Measurements from ENCODE around the gene PALLD. TPM values are rescaled to one million over a fixed set of nuclear protein-coding genes. Genes with fewer than 3 reads are reported as not detected.

The PALLD gene
- total and polyA plus RNA-seq, 2 donors (not counting 3 experiments of a cell fraction or from before 2014, with no cell fraction given), result 13.4 to 48.2 TPM

DNA sequence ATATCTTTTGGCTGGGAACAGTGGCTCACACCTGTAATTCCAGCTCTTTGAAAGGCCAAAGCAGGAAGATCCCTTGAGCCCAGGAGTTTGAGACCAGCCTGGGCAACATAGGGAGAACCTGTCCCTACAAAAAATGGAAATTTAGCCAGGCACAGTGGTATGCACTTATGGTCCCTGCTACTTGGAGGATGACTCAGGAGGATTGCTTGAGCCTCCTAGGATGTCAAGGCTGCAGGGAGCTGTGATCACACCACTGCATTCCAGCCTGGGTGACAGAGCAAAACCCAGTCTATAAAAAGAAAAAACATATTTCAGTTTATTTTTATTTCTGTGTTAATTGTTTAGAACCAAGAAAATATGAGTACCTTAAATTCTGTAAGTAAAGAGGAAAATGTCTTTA lies 389.5 kb downstream of the PALLD start:
- no peaks in the 10 kb centered on the region for H4K20me1 ChIP-seq (replicated peaks; ENCODE audit: control insufficient read depth, extremely low read depth, insufficient read depth, low read length)
- ChIA-PET POLR2A (no interaction called here), CTCF (interaction anchor here (1.8 kb wide), 1 partner anchor 372 kb away, joined by 5 read pairs; no protein-coding TSS in a partner anchor)
- no peak overlapping the region for H3K9ac ChIP-seq (replicated peaks; ENCODE audit: extremely low read depth, insufficient read depth, low read length)
- FAIRE-seq, result no peak
- H3K36me3 ChIP-seq (ENCODE audit: control insufficient read depth in 2 of 2, extremely low read depth in 1 of 2, insufficient read depth in 2 of 2, low read length in 2 of 2), result peaks cover 3 to 10% of the 10 kb centered on the region in 2 experiments
- H3K4me1 ChIP-seq (ENCODE audit: control insufficient read depth, extremely low read depth, insufficient read depth, low read length), result no peaks in the 10 kb centered on the region
- dilution Hi-C loops (cut with MboI; ENCODE audit: extremely low pct_ligation_motif_present, low sequenced_read_pairs) (no loop called here), intact Hi-C loops (cut with micrococcal nuclease) (no loop called here)
- no TSS peak for BruUV-seq (replicated peaks)
- H3K27ac ChIP-seq (ENCODE audit: insufficient read depth, low read depth, low read length), result no peak overlapping the region
- H3K9me1 ChIP-seq (replicated peaks; ENCODE audit: control insufficient read depth, extremely low read depth, insufficient read depth, low read length), result no peaks in the 10 kb centered on the region
- no peak overlapping the region for H3K4me3 ChIP-seq (replicated peaks in 1 of 3; ENCODE audit: insufficient read depth in 1 of 3, low read depth in 1 of 3, low read length in 3 of 3)
- DNase-seq (ENCODE audit: low read depth, low spot score), result no peak
- no peak overlapping the region for H3K4me2 ChIP-seq (ENCODE audit: insufficient read depth, low read length)
- H3K27me3 ChIP-seq (ENCODE audit: control insufficient read depth in 2 of 2, insufficient read depth in 2 of 2, low read length in 2 of 2), result no peaks in the 10 kb centered on the region
- TF ChIP-seq FOS (IDR thresholded peaks at IDR 0.05; ENCODE audit: borderline replicate concordance, insufficient read depth, low read length), result no peak
- TF ChIP-seq POLR2AphosphoS5 (IDR thresholded peaks at IDR 0.05; ENCODE audit: insufficient read depth, low read depth, low read length), result no peak
- no peak for TF ChIP-seq MYC (IDR thresholded peaks at IDR 0.05; ENCODE audit: low read depth, low read length)
- no peak for TF ChIP-seq POLR2A (IDR thresholded peaks at IDR 0.05; ENCODE audit: low read depth, low read length)
- TF ChIP-seq EZH2 (IDR thresholded peaks at IDR 0.05; ENCODE audit: borderline replicate concordance, low read depth, low read length, severe bottlenecking), result no peak
- TF ChIP-seq JUN (IDR thresholded peaks at IDR 0.05; ENCODE audit: borderline replicate concordance, insufficient read depth, insufficient read length, low read depth), result no peak
- TF ChIP-seq, protein P1, sequence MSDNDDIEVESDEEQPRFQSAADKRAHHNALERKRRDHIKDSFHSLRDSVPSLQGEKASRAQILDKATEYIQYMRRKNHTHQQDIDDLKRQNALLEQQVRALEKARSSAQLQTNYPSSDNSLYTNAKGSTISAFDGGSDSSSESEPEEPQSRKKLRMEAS (IDR thresholded peaks at IDR 0.05; ENCODE audit: insufficient read depth, insufficient read length), result no peak
- no peak for TF ChIP-seq CTCF (IDR thresholded peaks at IDR 0.05; ENCODE audit: extremely low read depth in 1 of 2, insufficient read depth in 1 of 2, low read depth in 1 of 2, low read length in 2 of 2)
- no peak for TF ChIP-seq GATA2 (IDR thresholded peaks at IDR 0.05; ENCODE audit: insufficient read depth, insufficient read length, low read depth, low read length)
- H3K79me2 ChIP-seq (ENCODE audit: control insufficient read depth, insufficient read depth, low read length), result no peaks in the 10 kb centered on the region
- H3K9me3 ChIP-seq (replicated peaks; ENCODE audit: control insufficient read depth, insufficient read depth, low read length), result no peaks in the 10 kb centered on the region
- H2AFZ ChIP-seq (ENCODE audit: low read depth, low read length), result no peak overlapping the region

Measured in endothelial cell of umbilical vein (primary cell).